ENCODE measurements around the gene ZNF202. TPM values are rescaled to one million over a fixed set of nuclear protein-coding genes. Genes with fewer than 3 reads are reported as not detected.

Gene ZNF202
- total and polyA plus RNA-seq, 12 donors = 1.5 to 11.2 (median 6.8) TPM

DNA sequence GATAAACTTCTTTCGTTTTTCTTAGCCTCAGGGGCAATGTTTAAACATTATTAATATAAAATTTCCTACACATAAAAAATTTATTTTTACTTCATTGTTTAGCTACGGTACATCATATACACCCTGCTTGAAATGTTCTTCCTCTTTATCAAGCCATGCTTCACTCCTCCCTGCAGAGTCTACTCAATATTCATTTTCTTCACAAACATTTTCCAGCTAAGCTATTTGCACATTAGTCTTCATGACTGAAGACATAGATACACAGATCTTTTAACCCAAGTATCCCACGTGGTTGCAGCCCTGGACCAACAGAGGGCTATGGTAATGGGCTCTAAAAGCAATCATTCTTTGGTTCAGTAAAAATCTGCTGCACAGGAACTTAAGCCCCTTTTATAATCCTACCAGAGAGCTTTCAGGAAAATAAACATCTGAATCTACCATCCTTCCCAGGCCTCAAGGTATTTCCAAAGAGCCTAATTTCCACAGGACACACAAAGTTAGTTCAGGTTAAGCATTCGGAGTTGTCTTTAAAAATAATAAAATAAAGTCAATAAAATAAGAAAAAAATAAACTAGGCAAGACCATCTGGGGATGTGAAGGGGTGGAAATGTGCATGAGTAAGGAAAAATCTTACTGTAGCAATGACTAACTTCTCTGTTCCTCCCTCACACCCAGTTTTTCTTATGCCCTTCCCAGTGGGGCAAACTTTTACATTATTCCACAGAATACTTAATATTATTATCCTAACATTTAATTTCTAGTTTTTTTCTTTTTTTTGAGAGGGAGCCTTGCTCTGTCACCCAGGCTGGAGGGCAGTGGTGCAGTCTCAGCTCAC, 34.5 kb upstream of the ZNF202 start:
- WGBS, 4 donors = 53 to 61% (median 56%) methylated on average over 4 of the region's 4 CpGs
- no peak overlapping the region for H3K27ac ChIP-seq
- intact Hi-C loops (cut with DNase I) = no loop called here
- no peaks in the 10 kb centered on the region for H3K27me3 ChIP-seq
- H3K9me3 ChIP-seq (replicated peaks in 1 of 3) = no peaks in the 10 kb centered on the region
- no peak for TF ChIP-seq POLR2A (IDR thresholded peaks at IDR 0.05)
- no peak for TF ChIP-seq CTCF (IDR thresholded peaks at IDR 0.05)
- no peak overlapping the region for H3K4me3 ChIP-seq
- DNase-seq = no peak
- no peaks in the 10 kb centered on the region for H3K4me1 ChIP-seq (replicated peaks in 1 of 2)
- no peaks in the 10 kb centered on the region for H3K36me3 ChIP-seq (replicated peaks in 1 of 2)

- H3K27me3 ChIP-seq = no peaks in the 10 kb centered on the region
- H3K27ac ChIP-seq = no peak overlapping the region
- intact Hi-C loops (cut with DNase I) = no loop called here
- no peaks in the 10 kb centered on the region for H3K9me3 ChIP-seq (replicated peaks in 1 of 3)
- H3K4me1 ChIP-seq (replicated peaks in 1 of 2) = no peaks in the 10 kb centered on the region
- WGBS, 4 donors = 72 to 90% (median 77%) methylated on average over 1 of the region's 1 CpG
- H3K36me3 ChIP-seq (replicated peaks in 1 of 2) = no peaks in the 10 kb centered on the region
- no peak for DNase-seq
- TF ChIP-seq CTCF (IDR thresholded peaks at IDR 0.05) (no peak), POLR2A (IDR thresholded peaks at IDR 0.05) (no peak)
- H3K4me3 ChIP-seq = no peak overlapping the region
Measured at GRCh38 chr11:123775289-123775688, 33.8 kb upstream of the ZNF202 start.

- intact Hi-C loops (cut with DNase I) = no loop called here
- Histone ChIP-seq H3K4me3 (no peak overlapping the region), H3K27me3 (no peaks in the 10 kb centered on the region), H3K36me3 (replicated peaks in 1 of 2) (no peaks in the 10 kb centered on the region), H3K9me3 (replicated peaks in 1 of 3) (no peaks in the 10 kb centered on the region), H3K27ac (no peak overlapping the region), H3K4me1 (replicated peaks in 1 of 2) (no peaks in the 10 kb centered on the region)
- TF ChIP-seq CTCF (IDR thresholded peaks at IDR 0.05) (no peak), POLR2A (IDR thresholded peaks at IDR 0.05) (no peak)
- no peak for DNase-seq
- 71 to 96% (median 79%) methylated on average over 1 of the region's 1 CpG for WGBS, 4 donors
Measured at GRCh38 chr11:123773959-123774358, 32.5 kb upstream of the ZNF202 start.

GRCh38 chr11:123773026-123773425, 31.6 kb upstream of the ZNF202 start:
- H3K36me3 ChIP-seq (replicated peaks in 1 of 2) = no peaks in the 10 kb centered on the region
- H3K4me1 ChIP-seq (replicated peaks in 1 of 2) = no peaks in the 10 kb centered on the region
- no peak for DNase-seq
- no peak overlapping the region for H3K4me3 ChIP-seq
- no peaks in the 10 kb centered on the region for H3K27me3 ChIP-seq
- no peak overlapping the region for H3K27ac ChIP-seq
- TF ChIP-seq POLR2A (IDR thresholded peaks at IDR 0.05) (no peak), CTCF (IDR thresholded peaks at IDR 0.05) (no peak)
- intact Hi-C loops (cut with DNase I) = no loop called here
- 72 to 85% (median 82%) methylated on average over 2 of the region's 2 CpGs for WGBS, 4 donors
- no peaks in the 10 kb centered on the region for H3K9me3 ChIP-seq (replicated peaks in 1 of 3)
